Epithelial cell of esophagus (primary cell): ENCODE measurements around the gene PPP1R7.

Experiments
- DNase-seq: peaks from one replicate; pipeline ENCODE4 v3.0.0; 2010; ENCODE audit warnings: low read depth
- H3K4me3 ChIP-seq: 2 replicates; pipeline ENCODE4 v1.5.1; 2011; ENCODE audit warnings: mild to moderate bottlenecking, low read length, control low read depth
- CTCF ChIP-seq: IDR thresholded peaks from 2 replicates; pipeline ENCODE4 v1.5.1; 2011; ENCODE audit warnings: low read depth, mild to moderate bottlenecking, low read length, control low read depth, inconsistent platforms; ENCODE audit not compliant: insufficient read depth; ENCODE audit errors: missing control alignments

PPP1R7 gene

DNA sequence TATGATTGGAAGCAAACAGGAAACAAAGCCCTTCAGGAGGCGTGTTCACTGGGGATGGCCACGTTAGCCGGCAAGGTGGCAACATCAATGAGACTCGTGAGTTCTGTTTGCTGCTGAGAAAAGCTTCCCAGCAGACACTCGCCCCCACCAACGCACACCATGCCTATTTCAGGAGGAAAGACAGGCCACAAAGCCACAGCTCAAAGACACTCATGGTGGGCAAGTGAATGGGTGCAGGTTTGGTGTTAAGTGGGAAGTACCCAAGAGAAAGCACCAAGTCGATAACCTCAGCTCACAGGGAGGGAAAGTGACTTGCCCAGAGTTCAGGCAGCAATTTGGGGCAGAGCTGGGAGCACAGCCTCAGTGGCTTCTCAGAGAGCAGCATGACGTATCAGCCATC, 37.7 kb upstream of the PPP1R7 start:
- no peak for TF ChIP-seq CTCF
- no peak overlapping the region for H3K4me3 ChIP-seq
- DNase-seq, result no peak

GRCh38 chr2:241114836-241115235, 35.4 kb upstream of the PPP1R7 start:
- H3K4me3 ChIP-seq, result no peak overlapping the region
- no peak for DNase-seq
- no peak for TF ChIP-seq CTCF

GRCh38 chr2:241115361-241115760, 34.9 kb upstream of the PPP1R7 start:
- no peak for DNase-seq
- TF ChIP-seq CTCF, result no peak
- no peak overlapping the region for H3K4me3 ChIP-seq

DNA sequence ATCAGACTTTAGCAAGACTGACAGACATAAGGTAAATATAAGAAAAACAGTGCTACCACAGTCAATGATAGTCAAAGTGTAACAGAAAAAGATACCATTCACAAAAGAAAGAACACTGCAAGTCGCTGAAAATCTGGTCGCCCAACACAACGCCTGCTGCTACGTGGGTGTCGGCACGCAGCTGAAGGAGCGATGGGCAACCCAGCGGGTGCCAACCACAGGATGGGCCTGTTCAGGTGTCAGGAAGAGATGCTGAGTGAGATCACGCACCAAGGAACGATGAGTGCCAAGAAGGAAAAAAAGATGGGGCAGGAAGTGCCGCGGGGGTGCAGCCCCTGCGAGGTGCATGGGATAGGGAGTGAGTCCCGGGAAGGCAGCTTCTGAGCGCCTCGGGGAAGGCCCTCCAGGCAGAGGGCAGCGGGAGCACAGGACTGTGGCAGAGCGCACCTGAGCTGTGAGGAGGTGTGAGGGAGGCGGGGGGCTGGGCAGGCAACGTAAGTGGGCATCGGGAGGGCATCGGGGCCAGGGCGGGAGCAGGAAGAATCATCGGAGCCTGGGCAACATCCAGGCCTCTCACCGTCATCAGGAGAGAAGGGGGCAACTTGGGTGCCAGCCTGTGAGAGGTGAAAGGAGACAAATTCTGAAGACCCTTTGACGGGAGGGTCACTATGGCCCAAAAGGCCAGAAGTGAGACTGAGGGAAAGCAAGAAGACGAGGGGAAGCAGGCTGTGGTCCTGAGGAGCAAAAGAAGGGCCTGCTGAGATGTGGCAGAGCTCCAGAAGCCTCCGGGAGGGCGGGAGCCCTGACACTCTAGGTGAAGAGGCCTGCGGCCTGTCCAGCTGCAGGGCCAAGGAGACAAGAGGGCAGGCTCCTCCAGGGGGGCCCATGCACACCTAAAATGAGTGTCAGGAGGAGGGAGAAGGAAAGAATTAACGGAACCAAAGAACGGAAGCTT, 33.4 kb upstream of the PPP1R7 start:
- H3K4me3 ChIP-seq, result no peak overlapping the region
- no peak for TF ChIP-seq CTCF

DNA sequence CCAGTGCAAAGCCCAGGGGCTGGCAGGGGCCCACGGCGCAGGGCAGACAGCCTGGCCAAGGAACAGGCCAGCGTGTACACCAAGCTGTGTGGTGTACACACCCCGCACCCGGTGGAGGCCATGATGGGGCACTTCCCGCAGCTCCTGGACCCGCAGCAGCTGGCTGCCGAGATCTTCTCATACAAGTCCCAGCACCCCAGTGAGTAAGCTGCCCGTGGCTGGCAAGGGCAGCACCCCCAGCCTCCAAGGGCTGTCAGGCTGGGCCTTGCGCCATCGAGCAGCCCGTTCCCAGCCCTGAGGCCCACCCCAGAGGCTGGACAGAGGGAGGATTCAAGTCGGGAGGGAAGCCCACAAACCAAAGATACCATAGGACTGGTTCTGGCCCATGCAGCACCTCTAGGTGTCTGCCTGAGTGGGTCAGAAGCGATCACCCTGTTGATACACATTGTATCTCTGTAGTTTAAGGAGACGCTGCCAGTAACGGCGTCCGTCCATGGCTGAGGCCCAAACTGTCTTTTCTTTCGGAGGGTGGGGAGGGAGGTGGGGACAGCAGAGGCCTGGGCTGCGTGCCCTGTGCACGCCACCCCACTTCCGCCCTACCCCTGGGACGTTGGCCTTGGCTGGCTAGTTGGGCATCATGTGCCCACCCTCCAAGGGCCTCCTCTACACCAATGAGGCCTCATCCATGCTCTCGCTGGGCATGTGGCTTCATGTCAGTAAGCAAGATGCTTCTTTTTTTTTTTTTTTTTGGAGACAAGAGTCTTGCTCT, 31.3 kb upstream of the PPP1R7 start:
- no peak overlapping the region for H3K4me3 ChIP-seq
- TF ChIP-seq CTCF, result no peak
- DNase-seq, result no peak

More for the DNA sequence above, 33.4 kb upstream of the PPP1R7 start:
- DNase-seq, result no peak

DNA sequence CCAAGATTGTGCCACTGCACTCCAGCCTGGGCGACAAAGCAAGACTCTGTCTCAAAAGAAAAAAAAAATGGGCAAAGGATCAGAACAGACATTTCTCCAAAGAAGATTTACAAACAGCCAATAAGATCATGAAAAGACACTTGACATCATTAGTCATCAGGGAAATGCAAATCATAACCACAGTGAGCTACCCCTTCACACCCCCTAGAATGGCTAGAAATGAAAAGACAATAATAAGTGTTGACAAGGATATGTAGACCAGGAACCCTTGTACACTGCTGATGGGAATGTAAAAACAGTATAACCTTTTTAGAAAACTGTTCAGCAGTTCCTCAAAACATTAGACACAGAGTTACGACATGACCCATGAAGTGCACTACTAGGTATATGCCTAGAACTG, 29.8 kb upstream of the PPP1R7 start:
- H3K4me3 ChIP-seq, result no peak overlapping the region
- DNase-seq, result no peak
- no peak for TF ChIP-seq CTCF
